Fibroblast of lung (primary cell): ENCODE results near the gene SPEF1.

Experiments
- EZH2 ChIP-seq: IDR thresholded peaks from 2 replicates; pipeline ENCODE4 v1.5.1; 2012; ENCODE audit warnings: low read length, control low read depth, mild to moderate bottlenecking; ENCODE audit errors: missing control alignments
- TF ChIP-seq, protein P1 (sequence below), 2 donors: IDR thresholded peaks in 1 of 2; conservative IDR thresholded peaks in 1 of 2; 1 replicate in 1 of 2; 2 replicates in 1 of 2; pipeline ENCODE4 v1.5.1; 2011 to 2012; ENCODE audit warnings: low read length in 2 of 2, control low read depth in 1 of 2, inconsistent platforms in 1 of 2, low read depth in 1 of 2, mild to moderate bottlenecking in 1 of 2

DNA sequence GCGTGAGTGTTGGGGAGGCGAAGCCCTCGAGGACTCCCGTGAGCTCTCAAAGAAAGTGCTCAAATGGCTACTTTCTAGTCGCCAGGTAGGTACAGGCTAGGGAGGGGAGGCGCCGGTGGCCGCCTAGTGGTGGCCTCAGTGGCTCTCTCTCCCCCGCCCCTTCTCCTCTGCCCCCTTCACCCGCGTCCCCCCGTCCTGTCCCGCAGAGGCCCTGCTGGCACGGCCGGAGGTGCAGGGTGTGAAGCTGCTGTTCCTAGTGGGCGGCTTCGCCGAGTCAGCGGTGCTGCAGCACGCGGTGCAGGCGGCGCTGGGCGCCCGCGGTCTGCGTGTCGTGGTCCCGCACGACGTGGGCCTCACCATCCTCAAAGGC is 30.0 kb downstream of the SPEF1 start:
- TF ChIP-seq, protein P1, sequence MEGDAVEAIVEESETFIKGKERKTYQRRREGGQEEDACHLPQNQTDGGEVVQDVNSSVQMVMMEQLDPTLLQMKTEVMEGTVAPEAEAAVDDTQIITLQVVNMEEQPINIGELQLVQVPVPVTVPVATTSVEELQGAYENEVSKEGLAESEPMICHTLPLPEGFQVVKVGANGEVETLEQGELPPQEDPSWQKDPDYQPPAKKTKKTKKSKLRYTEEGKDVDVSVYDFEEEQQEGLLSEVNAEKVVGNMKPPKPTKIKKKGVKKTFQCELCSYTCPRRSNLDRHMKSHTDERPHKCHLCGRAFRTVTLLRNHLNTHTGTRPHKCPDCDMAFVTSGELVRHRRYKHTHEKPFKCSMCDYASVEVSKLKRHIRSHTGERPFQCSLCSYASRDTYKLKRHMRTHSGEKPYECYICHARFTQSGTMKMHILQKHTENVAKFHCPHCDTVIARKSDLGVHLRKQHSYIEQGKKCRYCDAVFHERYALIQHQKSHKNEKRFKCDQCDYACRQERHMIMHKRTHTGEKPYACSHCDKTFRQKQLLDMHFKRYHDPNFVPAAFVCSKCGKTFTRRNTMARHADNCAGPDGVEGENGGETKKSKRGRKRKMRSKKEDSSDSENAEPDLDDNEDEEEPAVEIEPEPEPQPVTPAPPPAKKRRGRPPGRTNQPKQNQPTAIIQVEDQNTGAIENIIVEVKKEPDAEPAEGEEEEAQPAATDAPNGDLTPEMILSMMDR (conservative IDR thresholded peaks at IDR 0.05 in 1 of 2, IDR thresholded peaks at IDR 0.05 in 1 of 2; ENCODE audit: low read depth in 1 of 2, low read length in 2 of 2), result no peak
- TF ChIP-seq EZH2, result no peak
